K562 (cell line): Measurements from ENCODE around the gene B4GALNT3.

Source experiments
- ATF2 ChIP-seq: sonication (generic); formaldehyde crosslinking; IDR thresholded peaks from 2 replicates; pipeline ENCODE4 v1.8.1; 2022; ENCODE audit warnings: missing genetic modification reagents
- CTCF ChIP-seq, 3 experiments: IDR thresholded peaks in 2 of 3; conservative IDR thresholded peaks in 1 of 3; 2 replicates each; pipeline ENCODE4 v1.5.1; 2011 to 2012; ENCODE audit warnings: low read length in 3 of 3, mild to moderate bottlenecking in 3 of 3, control low read depth in 2 of 3, improper control_type of control experiment in 1 of 3, inconsistent platforms in 1 of 3, low read depth in 1 of 3, mixed read lengths in 1 of 3, moderate library complexity in 1 of 3; ENCODE audit not compliant: insufficient read depth in 2 of 3
- HDAC6 ChIP-seq: IDR thresholded peaks from 2 replicates; pipeline ENCODE4 v1.6.1; 2012; ENCODE audit warnings: low read depth, mild to moderate bottlenecking, control low read depth, inconsistent platforms, low read length, moderate library complexity
- MAX ChIP-seq: sonication (generic); formaldehyde crosslinking; IDR thresholded peaks from 2 replicates; pipeline ENCODE4 v1.9.0; 2022; ENCODE audit warnings: mild to moderate bottlenecking, missing genetic modification reagents
- MTA1 ChIP-seq: fragments of 450-650 bp; IDR thresholded peaks from 2 replicates; pipeline ENCODE4 v1.6.1; 2017; ENCODE audit warnings: borderline replicate concordance
- PHF8 ChIP-seq: fragments of 200-600 bp; sonication (generic); IDR thresholded peaks from 2 replicates; pipeline ENCODE4 v1.6.1; 2012; ENCODE audit warnings: mixed run types, mild to moderate bottlenecking, inconsistent platforms, low read length, moderate library complexity, borderline replicate concordance
- PHTF2 ChIP-seq: fragments of 250-450 bp; sonication (Bioruptor Pico); IDR thresholded peaks from 2 replicates; pipeline ENCODE4 v1.5.0; 2021; ENCODE audit warnings: mild to moderate bottlenecking
- REST ChIP-seq, 2 experiments: fragments of 450-650 bp; formaldehyde crosslinking in 1 of 2; IDR thresholded peaks; 2 replicates each; pipeline versions ENCODE4 v1.4.0 to v1.6.1; 2014 to 2020; ENCODE audit warnings: mild to moderate bottlenecking in 2 of 2, borderline replicate concordance in 1 of 2, low read depth in 1 of 2
- RREB1 ChIP-seq: fragments of 250-450 bp; sonication (Bioruptor Pico); IDR thresholded peaks from 2 replicates; pipeline ENCODE4 v1.4.0; 2020
- TCF7 ChIP-seq: sonication (generic); IDR thresholded peaks from 2 replicates; pipeline ENCODE4 v1.6.1; 2016; ENCODE audit warnings: antibody characterized with exemption, borderline replicate concordance
- ZC3H4 ChIP-seq: sonication (generic); formaldehyde crosslinking; IDR thresholded peaks from 2 replicates; pipeline ENCODE4 v1.9.0; 2021; ENCODE audit warnings: missing genetic modification reagents, borderline replicate concordance

GRCh38 chr12:561391-561705 lies 101.6 kb downstream of the B4GALNT3 start:
- TF ChIP-seq ATF2 (CRISPR knock-in tag) (no peak), PHTF2 (CRISPR knock-in tag) (no peak), RREB1 (CRISPR knock-in tag) (no peak), MTA1 (no peak), TCF7 (no peak), CTCF (IDR thresholded peaks at IDR 0.05 in 2 of 3, conservative IDR thresholded peaks at IDR 0.05 in 1 of 3; ENCODE audit: insufficient read depth in 2 of 3, low read depth in 1 of 3, low read length in 3 of 3) (no peak), REST (IDR thresholded peaks at IDR 0.05; ENCODE audit: borderline replicate concordance) (no peak), REST (CRISPR knock-in tag; IDR thresholded peaks at IDR 0.05; ENCODE audit: low read depth) (no peak), PHF8 (no peak), ZC3H4 (CRISPR knock-in tag) (no peak), MAX (CRISPR knock-in tag) (no peak), HDAC6 (no peak)
